Spleen (tissue), 7 donors: ENCODE results near the gene CACNB1.

ENCODE experiments used
- CTCF ChIP-seq, 11 experiments: fragments of 200-600 bp in 7 of 11; fragments of 450-650 bp in 4 of 11; sonication (generic) in 4 of 11; IDR thresholded peaks in 8 of 11; conservative IDR thresholded peaks in 3 of 11; 1 replicate in 7 of 11; 2 replicates in 4 of 11; pipeline versions ENCODE4 v1.4.0 to v1.8.0; 2016 to 2021; ENCODE audit warnings: antibody characterized with exemption in 11 of 11, inconsistent platforms in 4 of 11, mild to moderate bottlenecking in 1 of 11
- POLR2A ChIP-seq, 3 donors: fragments of 450-650 bp; IDR thresholded peaks; one replicate each; pipeline ENCODE4 v1.5.1; 2017; ENCODE audit warnings: antibody characterized with exemption in 3 of 3, mild to moderate bottlenecking in 1 of 3
- POLR2AphosphoS5 ChIP-seq, 3 donors: sonication (generic); formaldehyde crosslinking; IDR thresholded peaks; one replicate each; pipeline ENCODE4 v1.5.1; 2017; ENCODE audit warnings: antibody characterized with exemption in 3 of 3
- donor health status: DM: no; HTN: no; CAD: no; lungs with moderate emphysema.
- donor health status: DM: no; HTN: no; CAD: no.
- donor health status: DM: no; HTN: no; CAD: no.

- TF ChIP-seq CTCF (IDR thresholded peaks at IDR 0.05 in 8 of 11, conservative IDR thresholded peaks at IDR 0.05 in 3 of 11) (no peak), POLR2A (IDR thresholded peaks at IDR 0.05) (no peak), POLR2AphosphoS5 (IDR thresholded peaks at IDR 0.05) (no peak)
These were observed 65.3 kb downstream of the CACNB1 start for GRCh38 chr17:39132192-39132610.
